CD1c-positive myeloid dendritic cell (primary cell): ENCODE measurements around the gene TSPOAP1.

ENCODE experiments used
- DNase-seq: peaks from one replicate; pipeline ENCODE4 v3.0.0-alpha.2; 2016; ENCODE audit errors: extremely low spot score

The TSPOAP1 gene

GRCh38 chr17:58339755-58340404 is 11.3 kb upstream of the TSPOAP1 start:
- no peak for DNase-seq

GRCh38 chr17:58338841-58339754 is 10.5 kb upstream of the TSPOAP1 start:
- DNase-seq: peak; percentile 80

- peak; percentile 73 for DNase-seq
Measured at GRCh38 chr17:58338454-58338840, 9.9 kb upstream of the TSPOAP1 start.

GRCh38 chr17:58337600-58338453 is 9.2 kb upstream of the TSPOAP1 start:
- peak; percentile 98 for DNase-seq

- DNase-seq: peak; percentile 40
Measured at GRCh38 chr17:58337210-58337599, 8.6 kb upstream of the TSPOAP1 start.

- peak; percentile 39 for DNase-seq
Measured at GRCh38 chr17:58336456-58337209, 8.0 kb upstream of the TSPOAP1 start.

GRCh38 chr17:58335779-58336455 is 7.3 kb upstream of the TSPOAP1 start:
- DNase-seq: peak; percentile 69

GRCh38 chr17:58335061-58335731 is 6.6 kb upstream of the TSPOAP1 start:
- DNase-seq: no peak

- DNase-seq: no peak
Measured at GRCh38 chr17:58334661-58335060, 6.1 kb upstream of the TSPOAP1 start.

- DNase-seq: no peak
Measured at GRCh38 chr17:58334256-58334655, 5.7 kb upstream of the TSPOAP1 start.

GRCh38 chr17:58333736-58334207 is 5.2 kb upstream of the TSPOAP1 start:
- no peak for DNase-seq

GRCh38 chr17:58332778-58333735 is 4.5 kb upstream of the TSPOAP1 start:
- DNase-seq: no peak

- DNase-seq: peak; percentile 91
Measured at GRCh38 chr17:58331815-58332777, 3.5 kb upstream of the TSPOAP1 start.

- DNase-seq: peak; percentile 75
Measured at GRCh38 chr17:58330997-58331814, 2.6 kb upstream of the TSPOAP1 start.

- DNase-seq: no peak
Measured at GRCh38 chr17:58330538-58330996, 2.0 kb upstream of the TSPOAP1 start.

GRCh38 chr17:58329810-58330537 is 1.4 kb upstream of the TSPOAP1 start:
- DNase-seq: peak; percentile 69
